GM21447 (cell line): Measurements from ENCODE around the gene KSR1.

ENCODE experiments used
- ATAC-seq: cut with Tn5 transposase; IDR thresholded peaks from one replicate; pipeline ENCODE4 v1.9.1; 2021; ENCODE audit not compliant: unreplicated experiment

Gene KSR1

DNA sequence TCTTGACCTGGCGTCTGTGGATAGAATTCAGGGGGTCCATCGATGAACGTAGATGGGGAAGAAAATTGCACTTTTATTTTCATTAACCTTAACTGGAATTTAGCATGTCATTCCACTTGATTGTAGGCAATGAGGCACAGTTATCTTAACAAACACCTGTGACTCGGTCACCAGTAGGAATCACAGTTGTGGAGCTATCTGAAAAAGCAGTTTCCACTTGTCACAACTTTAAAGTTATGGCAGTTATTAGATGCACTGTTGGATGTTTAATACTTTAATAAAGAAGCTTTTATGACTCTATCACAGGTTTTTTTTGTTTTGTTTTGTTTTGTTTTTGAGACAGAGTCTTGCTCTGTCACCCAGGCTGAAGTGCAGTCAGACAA is 91.0 kb downstream of the KSR1 start:
- no peak for ATAC-seq

DNA sequence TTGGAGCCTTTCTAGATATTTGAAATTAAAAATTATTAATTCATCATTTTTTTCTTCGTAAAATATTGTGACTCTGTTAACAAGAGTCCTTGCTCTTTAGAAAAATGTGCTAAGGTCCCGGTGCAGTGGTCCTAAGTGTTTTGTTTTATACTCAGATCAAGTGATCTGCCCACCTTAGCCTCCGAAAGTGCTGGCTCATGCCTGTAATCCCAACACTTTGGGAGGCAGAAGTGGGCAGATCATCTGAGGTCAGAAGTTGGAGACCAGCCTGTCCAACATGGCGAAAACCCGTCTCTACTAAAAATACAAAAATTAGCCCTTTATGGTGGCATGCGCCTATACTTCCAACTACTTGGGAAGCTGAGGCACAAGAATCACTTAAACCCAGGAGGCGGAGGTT is 92.1 kb downstream of the KSR1 start:
- no peak for ATAC-seq

GRCh38 chr17:27549251-27549893 is 93.1 kb downstream of the KSR1 start:
- no peak for ATAC-seq

- no peak for ATAC-seq
These were observed 94.2 kb downstream of the KSR1 start for GRCh38 chr17:27550291-27550930.

DNA sequence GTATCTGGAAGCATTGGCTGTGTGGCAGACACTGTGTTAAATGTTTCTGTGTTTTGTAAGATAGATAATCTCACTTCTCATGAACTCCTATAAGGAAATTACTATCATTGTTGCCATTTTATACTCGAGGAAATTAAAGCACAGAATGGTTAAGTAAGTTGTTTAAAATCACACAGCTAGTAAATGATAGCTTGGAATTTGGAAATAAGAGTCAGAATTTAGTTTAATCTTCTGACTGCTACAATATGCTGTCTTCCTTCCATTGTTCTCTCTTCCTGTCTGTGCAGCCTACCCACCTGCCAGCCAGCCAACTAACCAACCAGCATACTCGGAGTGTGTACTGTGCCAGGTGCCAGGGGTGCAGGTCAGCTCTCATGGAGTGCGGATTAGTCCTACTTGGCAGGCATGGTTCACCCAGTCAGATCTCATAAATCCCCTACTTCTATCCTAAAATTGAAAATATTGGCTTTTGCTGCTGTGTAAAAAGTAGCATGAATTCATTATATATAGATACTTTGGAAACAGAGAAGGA is 94.8 kb downstream of the KSR1 start:
- ATAC-seq, result no peak

GRCh38 chr17:27551701-27552248 is 95.5 kb downstream of the KSR1 start:
- no peak for ATAC-seq

DNA sequence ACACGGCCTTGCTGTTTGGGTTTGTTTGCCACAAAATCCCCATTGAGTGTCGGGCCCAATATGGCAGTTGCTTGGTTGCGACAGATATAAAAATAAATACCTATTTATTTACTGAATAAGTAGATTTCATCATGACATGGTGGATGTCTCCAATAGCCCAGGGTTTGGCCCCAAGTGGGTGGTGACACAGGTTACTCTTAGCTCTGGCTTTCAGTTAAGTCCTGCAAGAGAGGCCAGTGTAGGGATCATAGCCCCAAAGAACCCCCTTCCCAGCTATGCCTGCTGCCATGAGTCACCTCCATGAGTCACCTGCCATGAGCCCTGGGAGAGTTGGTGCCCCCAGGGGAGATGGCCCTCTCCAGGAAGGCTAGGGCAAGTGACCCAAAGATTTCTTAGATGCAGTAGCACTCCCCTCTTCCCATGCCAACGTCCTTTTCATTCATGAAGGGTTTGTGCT is 96.1 kb downstream of the KSR1 start:
- ATAC-seq, result no peak

- ATAC-seq, result no peak
These were observed 96.8 kb downstream of the KSR1 start for GRCh38 chr17:27553019-27553511.

- no peak for ATAC-seq
These were observed 97.9 kb downstream of the KSR1 start for GRCh38 chr17:27554152-27554551.

DNA sequence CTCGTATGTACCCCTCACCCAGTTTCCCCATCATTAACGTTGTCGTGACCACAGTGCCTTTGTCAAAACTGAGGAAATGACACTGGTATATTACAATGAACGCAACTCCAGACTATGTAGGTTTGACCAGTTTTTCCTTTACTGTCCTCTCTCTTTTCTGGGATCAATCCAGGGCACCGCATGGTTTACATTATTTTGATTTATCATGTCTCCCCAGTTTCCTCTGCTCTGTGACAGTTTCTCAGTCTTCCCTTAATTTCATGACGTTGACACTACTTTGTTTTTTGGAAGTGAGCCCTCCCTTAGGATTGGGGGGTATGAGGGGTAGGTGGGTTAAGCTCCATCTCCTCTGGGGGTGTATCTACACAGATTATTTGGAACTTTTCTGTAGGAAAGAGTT is 98.7 kb downstream of the KSR1 start:
- no peak for ATAC-seq

DNA sequence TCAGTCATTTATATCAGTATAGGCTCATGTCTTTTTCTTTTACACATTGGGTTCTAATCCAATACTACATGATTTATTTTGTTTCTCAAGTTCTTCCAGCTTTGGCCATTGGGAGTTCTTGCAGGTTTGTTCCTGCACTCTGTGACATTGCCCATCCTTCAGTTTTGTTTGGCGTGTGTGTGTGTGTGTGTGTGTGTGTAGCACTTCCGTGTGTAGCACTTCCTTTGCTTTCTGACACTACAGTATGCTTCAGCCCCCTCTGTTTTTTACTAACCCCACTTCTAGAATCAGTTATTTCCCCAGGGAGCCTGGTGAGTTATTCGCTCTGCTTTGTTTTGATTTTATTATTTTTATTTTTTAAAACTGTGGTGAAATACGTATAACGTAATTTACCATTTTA is 99.1 kb downstream of the KSR1 start:
- ATAC-seq, result no peak

- no peak for ATAC-seq
These were observed 102.1 kb downstream of the KSR1 start for GRCh38 chr17:27558341-27558740.

DNA sequence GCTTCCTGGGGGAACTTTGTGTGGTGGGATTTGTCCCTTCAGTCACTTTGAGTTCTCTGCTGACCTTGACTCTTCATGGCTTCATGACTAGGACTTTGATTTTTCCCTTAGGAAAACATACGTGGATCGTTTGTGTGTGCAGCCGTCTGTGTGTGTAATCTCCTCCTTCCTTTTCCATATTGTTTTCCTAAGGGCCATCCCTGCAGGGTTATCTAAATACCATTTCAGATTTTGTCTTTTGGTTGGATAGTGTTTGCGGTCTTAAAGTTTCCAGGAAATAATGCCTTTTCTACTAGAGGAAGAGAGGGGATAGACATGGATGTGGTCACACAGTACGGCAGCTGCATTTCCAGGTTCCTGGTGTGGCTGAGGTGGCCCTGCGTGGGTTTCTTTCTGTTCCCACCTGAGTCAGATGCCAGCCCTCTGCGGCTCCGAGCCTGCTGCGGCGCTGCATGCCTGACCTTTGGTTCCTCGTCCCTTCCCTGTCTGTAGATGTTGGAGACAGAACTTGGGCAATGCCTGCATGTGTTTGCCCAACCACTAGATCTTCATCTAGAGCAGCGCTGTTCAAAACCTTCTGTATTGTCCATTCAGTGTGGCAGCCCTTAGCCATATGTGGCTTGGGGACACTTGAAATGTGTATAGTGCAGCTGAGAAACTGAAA is 102.7 kb downstream of the KSR1 start:
- ATAC-seq, result no peak

DNA sequence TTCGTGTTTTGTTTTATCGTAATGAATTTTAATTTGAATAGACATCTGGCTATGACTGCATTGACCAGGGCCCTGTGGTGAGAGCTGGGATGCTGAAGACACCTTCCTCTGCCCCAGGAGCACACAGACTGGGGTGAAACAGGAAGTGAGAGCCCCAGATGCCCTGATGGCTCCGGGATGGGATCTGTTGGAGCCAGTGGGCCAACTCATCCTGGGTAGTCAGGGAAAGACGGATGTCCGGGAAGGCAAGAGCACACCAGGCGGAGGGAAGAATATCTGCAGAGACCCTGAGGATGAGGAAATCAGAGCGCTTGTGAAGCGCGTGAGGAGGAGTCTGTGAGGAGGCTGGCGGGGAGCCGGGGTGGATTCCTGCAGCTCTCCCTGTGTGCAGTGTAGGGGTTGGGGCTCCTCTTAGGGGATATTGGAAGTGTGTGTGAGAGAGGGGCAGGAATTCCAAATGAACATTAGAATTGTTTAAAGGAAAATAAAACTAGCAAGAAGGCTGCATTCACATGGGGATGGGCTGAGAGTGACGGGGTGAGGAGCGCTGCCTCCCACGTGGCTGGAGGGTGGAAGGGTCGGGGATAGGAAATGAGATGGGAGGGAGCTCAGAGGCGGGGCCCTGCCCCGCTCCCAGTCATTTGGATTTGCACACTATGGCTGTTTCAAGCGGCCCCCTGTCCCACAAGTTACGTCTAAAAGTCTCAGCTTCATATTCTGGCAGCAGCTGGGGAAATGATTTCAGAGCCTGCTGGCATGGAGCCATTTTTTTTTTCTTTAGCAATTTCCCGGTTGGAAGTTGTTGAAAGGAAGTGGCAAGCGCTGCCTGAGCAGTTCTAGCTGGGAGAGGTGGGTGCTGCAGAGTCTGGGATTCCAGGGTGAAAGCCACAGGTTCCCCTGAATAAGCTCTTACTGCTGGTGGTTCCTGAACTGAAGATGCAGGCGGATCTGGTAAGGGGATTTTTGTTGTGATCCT is 103.5 kb downstream of the KSR1 start:
- ATAC-seq, result no peak

- ATAC-seq, result no peak
These were observed 104.4 kb downstream of the KSR1 start for GRCh38 chr17:27560668-27561067.

- no peak for ATAC-seq
These were observed 106.7 kb downstream of the KSR1 start for GRCh38 chr17:27562777-27563455.

- no peak for ATAC-seq
These were observed 107.3 kb downstream of the KSR1 start for GRCh38 chr17:27563532-27563931.

- no peak for ATAC-seq
These were observed 108.2 kb downstream of the KSR1 start for GRCh38 chr17:27564463-27564862.

GRCh38 chr17:27565874-27566670 is 109.8 kb downstream of the KSR1 start:
- no peak for ATAC-seq
